Measurements from ENCODE around the gene UAP1L1.

DNA sequence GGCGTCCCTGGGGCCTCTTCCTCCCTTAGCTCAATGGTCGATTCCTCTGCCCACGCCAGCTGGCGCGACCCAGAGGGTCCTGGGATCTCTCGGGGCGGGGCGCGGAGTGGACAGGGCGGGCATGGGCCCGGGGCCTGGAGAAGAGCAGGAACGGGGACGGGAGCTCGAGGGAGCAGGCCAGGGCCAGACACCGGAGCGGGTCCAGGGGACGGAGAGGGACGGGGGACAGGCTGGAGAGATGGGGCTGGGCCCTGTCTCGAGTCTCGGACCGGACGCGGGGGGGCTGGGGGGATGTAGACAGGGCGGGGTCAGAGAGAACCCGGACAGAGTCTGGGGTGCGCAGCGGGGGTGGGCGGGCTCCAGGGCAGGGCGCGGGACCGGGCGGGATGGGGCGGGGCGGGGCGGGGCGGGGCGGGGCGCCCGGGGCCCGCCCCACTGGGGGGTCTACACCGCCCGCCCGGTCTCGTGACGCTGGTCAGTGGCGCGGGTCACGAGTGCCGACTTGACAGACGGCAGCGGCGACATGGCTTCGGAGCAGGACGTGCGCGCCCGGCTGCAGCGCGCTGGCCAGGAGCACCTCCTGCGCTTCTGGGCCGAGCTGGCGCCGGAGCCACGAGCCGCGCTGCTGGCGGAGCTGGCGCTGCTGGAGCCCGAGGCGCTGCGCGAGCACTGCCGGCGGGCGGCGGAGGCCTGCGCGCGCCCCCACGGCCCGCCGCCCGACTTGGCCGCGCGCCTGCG lies at the start of gene UAP1L1:
- TF ChIP-seq SIRT6 (IDR thresholded peaks at IDR 0.05; ENCODE audit: low read depth, low read length) (no peak), CTCF (IDR thresholded peaks at IDR 0.05 in 2 of 3, conservative IDR thresholded peaks at IDR 0.05 in 1 of 3; ENCODE audit: insufficient read depth in 2 of 3, low read depth in 1 of 3, low read length in 3 of 3) (no peak), TCF7L2 (IDR thresholded peaks at IDR 0.05; ENCODE audit: low read depth, low read length) (no peak), POLR3A (IDR thresholded peaks at IDR 0.05; ENCODE audit: borderline replicate concordance, extremely low read depth, insufficient read depth, insufficient read length) (no peak), E2F6 (IDR thresholded peaks at IDR 0.05; ENCODE audit: borderline replicate concordance in 1 of 2, extremely low read depth in 1 of 2, insufficient read depth in 1 of 2, insufficient read length in 1 of 2, low read depth in 1 of 2, low read length in 1 of 2, poor library complexity in 1 of 2, severe bottlenecking in 1 of 2) (peak in 1 of 2 experiments; percentile 41)

All from K562 (cell line).